ENCODE measurements around the gene NCEH1.
"Not testable (repeated sequence)": the region's sequence is repeated elsewhere in the genome, so short reads cannot be mapped to it uniquely, and the experiment has no call there.

NCEH1 gene

DNA sequence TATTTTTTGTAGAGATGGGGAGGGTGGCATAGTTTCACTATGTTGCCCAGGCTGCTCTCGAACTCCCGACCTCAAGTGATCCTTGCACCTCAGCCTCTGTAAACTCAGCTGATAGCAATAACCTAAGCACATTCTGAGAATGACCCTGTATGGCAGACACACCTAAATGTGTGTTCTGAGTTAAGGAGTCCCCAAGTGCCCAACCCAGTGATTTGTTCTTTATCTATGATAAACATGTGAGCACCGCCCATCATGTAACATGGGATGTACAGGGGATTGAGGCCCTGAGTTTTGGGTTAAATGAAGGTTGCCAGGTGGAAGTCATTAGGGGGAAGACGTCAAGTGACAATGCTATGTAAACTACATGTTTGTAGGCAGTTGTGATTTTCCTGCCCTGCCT lies 5.7 kb downstream of the NCEH1 start:
- DNase-seq, result no peak

DNA sequence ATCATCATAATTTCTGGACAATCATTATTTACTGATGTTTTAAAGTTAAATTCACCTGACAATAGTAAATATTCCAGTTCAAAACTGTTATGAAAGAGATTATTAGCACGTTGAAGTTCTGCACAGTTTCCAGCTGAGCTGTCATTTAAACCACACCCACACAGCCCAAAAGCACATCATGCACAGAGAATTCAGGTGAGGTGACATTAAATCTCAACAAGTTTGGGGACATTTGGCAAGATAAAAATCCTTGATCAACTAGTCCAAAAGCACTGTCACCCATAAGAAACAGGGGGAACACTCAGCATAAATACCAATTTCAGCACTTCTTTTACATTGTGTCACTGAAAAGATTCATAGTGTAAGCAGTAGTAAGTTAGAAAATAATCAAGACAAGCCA lies 6.9 kb downstream of the NCEH1 start:
- no peak for DNase-seq

DNA sequence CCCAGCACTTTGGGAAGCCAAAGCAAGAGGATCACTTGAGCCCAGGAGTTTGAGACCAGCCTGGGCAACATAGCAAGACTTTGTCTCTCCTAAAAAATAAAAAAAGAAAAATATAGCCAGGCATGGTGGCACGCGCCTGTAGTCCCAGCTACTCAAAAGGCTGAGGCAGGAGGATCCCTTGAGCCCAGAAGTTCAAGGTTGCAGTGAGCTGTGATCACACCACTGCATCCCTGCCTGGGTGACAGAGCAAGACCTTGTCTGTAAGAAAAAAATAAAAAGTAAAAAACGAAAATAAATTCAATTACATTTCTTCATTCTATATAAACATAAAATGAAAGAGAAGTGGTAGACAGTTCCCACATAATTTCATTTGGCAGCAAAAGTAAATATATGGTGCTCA lies 8.1 kb downstream of the NCEH1 start:
- DNase-seq, result not testable (repeated sequence)

DNA sequence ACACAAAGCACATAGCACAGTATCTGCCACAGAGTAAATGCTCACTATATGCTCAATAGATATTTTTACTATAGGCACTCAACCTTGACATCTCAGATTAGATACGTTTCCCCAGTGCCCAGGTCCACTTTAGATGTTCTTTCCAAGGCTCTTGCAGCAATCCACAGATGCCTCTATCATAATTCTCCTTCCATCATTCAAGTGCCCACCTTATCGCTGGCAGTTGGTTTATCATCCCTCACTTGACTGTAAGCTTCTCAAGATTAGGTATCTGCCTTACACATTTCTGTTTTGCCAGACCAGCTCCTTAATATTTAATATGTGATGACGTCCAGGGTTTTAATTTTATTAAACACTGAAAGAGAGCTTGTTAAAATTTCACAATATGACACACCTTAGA lies 8.6 kb downstream of the NCEH1 start:
- no peak for DNase-seq

DNA sequence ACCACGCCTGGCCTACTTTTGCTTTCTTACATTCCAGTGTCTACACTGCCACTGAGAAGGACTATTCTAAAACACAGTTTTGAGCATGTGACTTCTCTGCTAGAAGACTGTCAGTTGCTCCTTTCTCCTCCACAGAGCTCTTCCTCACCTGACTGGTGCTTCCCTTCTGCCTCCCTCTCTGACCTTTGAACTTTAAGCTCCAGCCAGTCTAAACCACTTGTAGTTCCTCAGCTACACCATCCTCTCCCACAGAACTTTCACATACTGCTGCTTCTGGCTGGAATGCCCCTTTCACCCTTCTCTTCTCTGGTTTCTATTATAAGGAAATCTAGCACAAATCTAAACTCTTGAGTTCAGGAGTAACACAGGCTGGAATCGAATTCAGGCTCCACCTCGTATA lies 9.1 kb downstream of the NCEH1 start:
- no peak for DNase-seq

DNA sequence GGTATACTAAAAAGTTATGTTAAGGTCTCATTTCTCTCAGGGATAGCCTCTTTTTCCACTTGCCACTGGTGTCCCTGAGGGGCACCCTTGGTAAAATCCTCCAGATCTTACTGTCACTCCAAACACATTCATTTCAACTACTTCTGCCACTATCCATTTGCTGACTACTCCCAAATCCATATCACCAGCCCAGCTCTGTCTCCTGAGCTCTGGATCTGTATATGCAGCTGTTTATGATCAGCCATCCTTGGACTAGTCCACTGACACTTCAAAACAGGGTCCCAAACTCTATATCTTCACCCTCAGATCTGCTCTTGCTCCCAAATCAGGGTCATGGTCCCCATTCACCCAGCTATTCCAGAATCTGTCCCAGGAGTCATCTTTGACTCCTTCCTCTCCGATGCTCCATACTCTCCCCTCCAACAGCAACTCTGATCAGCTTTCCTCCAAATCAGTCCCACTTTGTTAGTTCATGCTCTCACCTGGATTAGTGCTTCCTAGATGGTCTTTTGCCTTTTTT lies 9.9 kb downstream of the NCEH1 start:
- DNase-seq, result no peak

DNA sequence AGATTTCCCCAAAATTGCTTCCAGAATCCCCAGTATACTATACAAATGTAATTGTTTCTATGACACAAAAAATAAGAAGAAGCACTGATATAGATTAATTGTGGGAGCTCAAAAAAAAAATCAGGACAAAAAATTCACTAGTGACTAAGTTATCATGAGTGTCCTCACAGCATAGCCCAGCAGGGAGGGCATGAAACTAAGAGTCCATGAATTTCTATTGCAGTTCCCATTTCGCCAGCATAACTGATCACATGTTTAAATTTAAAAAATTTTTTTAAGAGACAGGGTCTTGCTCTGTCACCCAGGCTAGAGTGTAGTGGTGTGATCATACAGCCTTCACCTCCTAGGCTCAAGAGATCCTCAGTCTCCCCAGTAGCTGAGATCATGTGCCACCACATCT lies 10.6 kb downstream of the NCEH1 start:
- DNase-seq, result no peak

DNA sequence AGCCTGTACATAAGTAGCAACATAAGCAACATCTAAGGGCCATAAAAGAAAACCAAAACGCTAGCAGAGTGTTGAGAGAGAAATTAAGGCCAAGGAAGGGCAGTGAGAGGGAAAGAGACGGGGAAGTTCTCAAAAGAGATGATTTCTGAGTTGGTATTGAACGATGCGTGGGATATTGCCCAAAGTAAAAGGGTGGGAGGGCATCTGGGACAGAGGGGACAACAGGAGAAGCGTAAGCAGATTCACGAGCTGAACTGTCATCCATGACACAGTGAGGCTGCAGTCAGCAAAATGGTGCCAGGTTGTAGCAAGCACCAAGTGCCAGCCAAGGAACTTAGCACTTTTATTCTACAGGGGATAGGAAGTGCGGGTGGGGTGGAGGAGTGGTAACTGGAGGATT lies 11.8 kb downstream of the NCEH1 start:
- DNase-seq, result no peak

DNA sequence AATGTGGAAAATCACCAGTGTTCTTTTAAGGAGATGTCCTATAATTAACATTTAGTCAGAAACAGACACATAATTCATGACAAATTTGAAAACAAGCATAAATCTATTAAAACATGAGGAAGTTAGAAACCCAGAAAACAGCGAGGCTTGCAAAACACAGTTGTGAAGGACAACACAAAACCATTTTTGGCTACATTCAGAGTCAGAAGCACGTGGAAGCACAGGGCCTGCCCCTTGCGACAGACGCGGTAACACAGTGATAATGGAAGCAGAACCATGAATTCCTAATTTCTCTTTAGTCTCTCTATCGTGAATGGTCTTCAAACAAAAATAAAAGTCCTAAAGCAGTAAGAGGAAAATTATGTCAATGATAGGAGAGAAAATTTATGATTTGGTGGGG lies 12.2 kb downstream of the NCEH1 start:
- DNase-seq, result no peak

DNA sequence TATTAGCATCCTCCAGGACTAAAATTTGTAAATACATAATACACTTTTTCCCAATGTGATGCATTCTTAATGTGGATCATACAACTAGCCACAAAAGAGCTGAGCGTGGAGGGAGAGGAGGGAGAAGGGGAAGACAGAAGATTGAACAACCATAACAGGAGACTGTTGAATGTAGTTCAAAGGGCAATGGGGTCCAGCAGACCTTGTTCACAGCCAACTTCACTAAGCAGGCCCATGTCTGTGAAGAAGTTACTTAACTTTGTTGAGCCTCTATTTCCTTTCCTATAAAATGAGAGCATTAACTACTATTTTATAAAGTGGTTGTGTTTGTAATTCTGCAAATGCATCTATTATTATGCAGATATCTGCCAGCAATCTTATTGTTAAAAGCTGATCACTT lies 13.3 kb downstream of the NCEH1 start:
- DNase-seq, result no peak

DNA sequence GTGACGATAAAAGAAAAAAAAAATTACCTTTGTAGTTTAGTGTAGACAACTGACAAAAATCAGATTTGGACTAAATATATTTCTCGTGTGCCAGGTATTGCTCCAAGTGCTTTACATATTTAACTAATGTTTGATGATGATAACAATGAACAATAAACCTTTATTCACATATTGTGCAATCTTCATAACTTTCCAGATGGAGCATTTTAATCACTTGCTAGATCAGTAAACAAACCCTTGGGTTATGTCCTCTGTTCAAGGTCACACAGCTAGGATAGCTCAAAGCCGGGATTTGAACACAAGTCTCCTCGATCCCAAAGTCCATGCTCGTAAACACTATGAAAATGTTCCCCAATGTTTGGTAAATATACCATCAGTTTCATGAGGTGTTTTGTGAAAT lies 14.5 kb downstream of the NCEH1 start:
- DNase-seq, result no peak

DNA sequence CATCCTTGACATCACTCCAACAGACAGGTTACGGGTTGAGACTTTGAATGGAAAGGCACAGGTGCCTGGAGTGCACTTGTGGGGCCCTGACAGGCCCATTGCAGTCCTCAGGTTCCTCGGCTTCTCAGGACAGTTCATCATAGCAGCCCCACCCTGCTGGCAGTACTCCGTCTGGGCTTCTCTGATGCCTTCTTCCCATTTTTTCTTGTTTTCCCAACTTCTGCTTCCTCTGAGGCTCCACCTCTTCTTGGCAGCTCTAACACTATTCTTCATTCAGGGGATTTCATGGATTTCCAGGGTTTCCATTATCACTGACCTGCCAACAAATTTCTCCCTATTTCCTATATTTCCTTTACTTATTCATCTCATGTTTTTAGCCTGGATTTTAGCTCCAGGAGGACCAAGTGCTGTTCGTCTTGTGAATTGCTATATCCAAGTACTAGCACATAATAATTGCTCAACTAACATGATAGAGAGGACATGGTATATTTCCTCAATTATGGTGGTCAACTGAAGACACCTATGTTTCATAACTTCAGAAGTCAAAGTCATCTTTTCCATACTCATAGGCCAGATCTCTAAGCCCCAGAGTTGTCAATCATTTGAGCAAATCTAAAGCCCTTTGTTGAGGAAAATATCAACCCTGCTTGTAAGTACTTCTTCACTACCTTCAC lies 16.2 kb downstream of the NCEH1 start:
- no peak for DNase-seq

DNA sequence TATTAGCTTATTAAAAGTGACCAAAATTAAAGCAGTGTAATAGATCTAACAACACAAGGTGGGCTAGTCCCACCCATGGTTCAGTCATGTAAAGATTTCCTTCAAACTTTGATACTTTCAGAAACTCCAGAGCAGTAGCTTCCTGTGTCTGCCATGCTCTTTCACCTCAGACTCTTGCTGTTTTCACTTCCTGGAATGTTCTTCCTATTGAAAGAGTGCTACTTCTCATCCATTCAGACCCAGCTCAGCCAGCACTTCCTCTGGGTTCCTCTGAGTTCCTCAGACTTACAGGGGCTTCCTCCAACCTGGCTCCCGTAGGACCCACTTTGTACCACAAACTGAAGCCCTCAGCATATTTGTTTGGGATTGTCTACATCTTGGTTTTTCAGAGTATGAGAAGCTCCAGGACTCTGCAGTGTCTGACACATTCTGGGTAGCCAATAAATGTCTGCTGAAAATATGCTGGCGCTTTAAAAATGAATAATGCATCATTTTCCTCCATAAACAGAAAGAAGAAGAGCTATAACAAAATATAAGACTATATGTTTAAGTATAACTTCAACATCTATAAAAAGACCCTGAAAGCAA lies 18.0 kb downstream of the NCEH1 start:
- no peak for DNase-seq

DNA sequence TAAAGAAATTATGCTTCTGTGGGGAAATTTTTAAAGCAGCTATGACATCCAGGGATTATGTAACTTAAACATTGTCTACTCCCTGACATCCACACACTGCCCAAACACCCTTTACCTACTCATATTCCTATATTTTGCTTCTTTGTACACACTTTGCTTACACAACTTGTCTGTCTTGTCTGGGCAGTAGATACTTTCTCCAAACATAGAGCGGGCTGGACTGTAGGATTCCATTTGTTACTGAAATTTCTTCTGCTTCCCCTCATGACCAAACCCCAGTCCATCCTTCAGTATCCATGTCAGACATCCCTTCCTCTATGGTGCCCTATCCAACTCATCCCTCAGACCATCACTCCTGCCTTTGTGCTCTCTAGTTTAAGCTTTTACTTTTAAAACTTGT lies 19.9 kb downstream of the NCEH1 start:
- no peak for DNase-seq

DNA sequence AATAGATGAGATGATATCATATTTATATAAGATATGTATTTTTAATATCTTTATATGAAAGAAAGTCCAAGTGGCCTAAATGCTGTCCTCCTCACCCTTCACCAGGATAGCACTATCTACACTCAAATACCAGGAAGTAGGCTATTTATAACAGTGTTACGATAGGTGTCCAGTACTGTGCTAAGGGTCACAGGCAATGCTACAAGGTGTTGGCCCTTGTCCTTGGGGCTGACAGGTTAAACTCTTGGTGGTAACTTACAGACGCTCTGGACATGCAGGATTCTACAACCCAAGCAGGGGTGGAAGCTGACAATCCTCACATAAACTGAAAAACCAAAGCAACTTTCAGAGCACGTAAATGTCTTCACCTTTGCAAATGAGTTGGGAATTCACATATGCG lies 22.3 kb downstream of the NCEH1 start:
- DNase-seq, result no peak

DNA sequence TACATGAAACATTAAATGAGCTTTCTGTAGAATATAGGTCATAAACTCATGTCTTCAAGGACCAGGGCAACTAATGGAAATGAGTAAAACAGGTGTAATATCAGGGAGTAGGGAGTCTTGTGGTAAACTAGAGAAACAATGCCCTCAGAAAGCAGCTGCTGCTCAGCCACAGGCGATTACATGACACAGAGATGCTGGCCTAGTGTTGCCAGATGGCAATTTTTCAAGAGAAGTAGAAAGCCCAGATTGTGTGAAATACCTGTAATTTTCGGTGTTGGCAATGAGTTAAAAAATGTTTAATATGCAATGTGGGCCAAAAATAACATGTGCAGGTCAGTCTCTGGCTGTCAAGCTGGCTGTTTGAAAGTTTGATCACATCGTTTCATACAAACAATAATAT lies 23.4 kb downstream of the NCEH1 start:
- DNase-seq, result no peak

DNA sequence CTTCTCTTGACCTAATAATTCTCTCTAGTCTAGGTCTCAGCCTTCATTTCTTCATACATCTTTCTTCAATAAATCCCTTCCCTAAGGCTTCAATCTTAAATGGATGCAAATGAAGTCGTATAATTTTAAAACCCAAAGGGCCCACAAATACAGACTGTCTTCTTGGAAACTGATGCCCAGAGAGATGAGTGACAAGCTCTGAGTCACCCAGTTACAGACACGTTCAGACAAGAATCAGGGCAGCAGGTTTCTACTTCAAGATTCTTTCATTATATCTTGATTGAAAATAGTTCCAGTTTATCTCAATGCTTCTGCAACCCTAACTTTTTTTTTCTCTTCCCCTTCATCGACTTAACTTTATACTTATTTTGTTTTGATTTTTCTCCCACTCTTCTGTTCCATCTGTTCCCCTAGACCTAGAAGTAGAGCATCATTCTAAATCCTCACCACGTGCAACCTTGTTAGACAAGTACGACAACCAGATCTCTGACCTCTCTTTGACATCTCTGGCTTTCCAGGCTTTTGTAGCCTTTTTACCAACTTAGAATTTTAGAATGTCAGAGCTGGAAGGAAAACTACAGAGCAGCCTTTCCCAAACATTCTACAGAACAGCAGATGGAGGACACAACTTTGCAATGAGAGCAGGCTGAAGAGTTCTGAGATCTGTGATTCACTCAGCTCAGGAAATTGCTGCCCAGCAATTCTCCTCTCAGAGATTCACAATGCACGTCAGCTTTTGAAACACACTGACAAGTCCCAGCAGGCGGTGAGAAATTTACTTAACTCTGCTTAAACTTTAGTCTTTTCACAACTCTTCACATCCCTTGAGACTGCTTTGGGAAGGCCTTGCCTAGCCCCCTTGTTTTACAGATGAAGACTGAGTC lies 25.3 kb downstream of the NCEH1 start:
- no peak for DNase-seq

DNA sequence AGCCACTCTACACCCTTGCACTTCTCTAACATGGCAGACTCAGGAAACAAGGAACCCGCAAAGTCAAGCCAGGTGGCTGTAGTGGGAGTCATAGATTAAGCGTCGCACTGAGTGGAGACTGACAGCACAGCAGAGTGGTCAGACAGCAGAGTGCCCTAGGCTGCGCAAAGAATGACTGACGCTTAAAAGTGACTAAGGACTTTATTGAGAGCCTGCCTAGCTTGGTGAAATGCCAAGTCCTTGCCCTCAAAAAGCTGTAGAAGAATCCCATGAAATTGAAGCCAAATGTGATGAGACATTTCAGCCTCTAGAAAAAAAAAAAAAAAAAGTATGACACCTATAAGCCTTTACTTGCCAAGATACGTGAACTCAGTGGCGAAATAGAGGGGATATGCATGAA lies 30.2 kb downstream of the NCEH1 start:
- no peak for DNase-seq

DNA sequence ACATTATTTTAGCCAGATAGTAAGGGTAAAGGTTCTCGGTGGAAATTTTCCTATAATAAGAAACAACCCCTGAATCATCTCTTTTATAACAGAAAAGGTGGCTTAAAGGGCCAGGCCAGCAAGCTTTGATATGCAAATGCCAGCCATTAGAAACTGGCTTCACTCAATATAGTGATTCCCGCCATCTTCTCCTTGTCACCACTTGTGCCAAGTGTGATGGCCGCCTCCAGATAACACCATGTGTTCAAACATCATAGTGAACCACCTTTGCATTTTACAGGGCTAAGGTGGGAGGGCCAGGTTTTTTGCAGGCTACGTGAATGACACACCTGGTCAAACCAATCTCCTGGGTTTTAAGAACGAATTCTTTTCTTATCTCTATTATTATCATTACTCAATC lies 31.3 kb downstream of the NCEH1 start:
- no peak for DNase-seq

DNA sequence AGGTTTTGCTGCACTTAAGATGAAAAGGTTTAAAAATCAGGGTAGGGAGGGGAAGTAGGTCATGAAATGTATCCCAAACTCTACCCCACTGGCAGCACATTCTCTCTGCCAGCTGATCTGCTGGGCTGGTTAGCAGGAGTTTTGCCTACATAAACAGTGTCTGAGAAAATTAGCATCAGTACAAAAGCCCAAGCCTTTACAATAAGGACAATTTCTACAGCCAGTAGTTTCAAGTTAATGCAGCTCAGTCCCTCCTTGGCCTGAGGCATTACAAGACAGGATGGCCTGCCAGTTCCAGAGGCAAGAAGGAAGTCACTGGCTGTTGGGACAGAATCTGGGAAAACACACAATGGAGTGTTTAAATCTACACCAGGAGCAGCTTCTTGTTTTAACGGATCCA lies 32.8 kb downstream of the NCEH1 start:
- DNase-seq, result no peak

DNA sequence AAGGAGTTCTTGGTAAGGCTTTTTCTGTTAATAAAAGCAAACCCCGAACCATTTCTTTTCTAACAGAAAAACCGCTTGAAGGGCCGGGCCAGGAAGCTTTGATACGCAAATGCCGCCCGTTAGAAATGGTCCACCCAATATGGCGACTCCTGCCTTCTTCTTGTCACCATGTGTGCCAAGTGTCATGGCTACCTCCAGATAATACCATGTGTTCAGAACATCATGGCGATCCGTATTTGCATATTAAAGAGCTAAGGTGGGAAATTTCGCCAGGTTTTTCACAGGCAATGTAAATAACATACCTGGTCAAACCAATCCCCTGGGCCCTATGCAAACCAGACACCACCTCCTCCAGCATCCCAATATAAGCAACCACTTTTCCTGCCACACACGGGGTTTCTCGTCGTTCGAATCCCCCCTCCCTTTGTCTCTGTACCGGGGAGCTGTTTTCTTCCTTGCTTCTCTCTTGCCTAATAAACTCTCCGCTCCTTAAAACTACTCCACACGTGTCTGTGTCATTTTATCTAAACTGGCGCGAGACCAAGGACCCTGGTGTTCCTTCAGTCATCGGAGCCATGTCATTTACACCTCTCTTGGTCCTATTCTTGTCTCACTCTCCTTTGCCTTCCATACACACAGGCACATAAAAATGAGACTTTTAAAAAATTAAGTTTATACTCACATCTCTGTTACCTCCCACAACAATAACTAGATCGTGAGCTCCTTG lies 34.5 kb downstream of the NCEH1 start:
- no peak for DNase-seq

DNA sequence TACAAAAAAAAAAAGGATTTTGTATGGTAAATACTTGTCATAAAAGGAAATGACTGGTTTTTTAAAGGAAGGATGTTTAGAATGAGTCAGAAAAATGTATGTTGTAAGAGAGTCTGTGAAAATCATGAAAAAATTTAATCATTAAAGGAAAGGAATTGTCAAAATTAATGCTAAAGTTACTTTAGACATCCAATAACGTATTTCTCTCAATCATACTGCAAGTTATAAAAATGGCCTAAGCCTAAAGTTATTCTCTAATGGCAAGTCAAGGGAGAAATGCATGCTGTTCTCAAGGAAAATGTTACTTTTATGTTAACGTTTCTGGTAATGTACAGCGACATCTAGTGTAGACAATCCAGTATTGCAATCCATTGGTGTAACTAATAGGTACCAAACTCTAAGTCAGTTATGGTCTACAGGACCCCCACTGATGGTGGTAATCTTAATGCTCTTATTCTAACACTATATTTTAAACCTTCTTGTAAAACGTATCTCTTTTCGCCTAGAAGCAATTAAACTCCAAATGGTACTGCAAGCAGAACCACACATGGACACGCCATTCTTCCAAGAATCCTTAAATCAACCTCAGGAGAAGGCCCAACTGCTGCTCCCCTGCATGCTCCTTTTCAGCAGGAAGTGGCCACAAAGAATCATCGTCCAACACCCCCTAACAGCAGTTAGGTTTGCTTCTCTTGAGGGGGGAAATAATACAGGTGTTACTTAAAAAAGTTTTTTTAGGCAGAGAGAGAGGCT lies 35.2 kb downstream of the NCEH1 start:
- DNase-seq, result no peak

Measured in stimulated activated CD4-positive, alpha-beta T cell treated with anti-CD3 and anti-CD28 coated beads, Interleukin-2, amount 100 ng/mL, for 48 hours (primary cell).